Thyroid gland (tissue), 4 donors: ENCODE measurements around the gene CFAP58.

Experiments used
- POLR2A ChIP-seq, 2 donors: fragments of 450-650 bp; IDR thresholded peaks; one replicate each; pipeline ENCODE4 v1.6.1; 2017; ENCODE audit warnings: antibody characterized with exemption in 2 of 2, mild to moderate bottlenecking in 2 of 2, moderate library complexity in 1 of 2
- TF ChIP-seq, protein P1 (sequence below), 6 experiments: fragments of 200-600 bp in 3 of 6; fragments of 450-650 bp in 3 of 6; sonication (generic) in 3 of 6; IDR thresholded peaks; one replicate each; pipeline ENCODE4 v1.5.1; 2016 to 2019; ENCODE audit warnings: antibody characterized with exemption in 6 of 6, mild to moderate bottlenecking in 2 of 6, inconsistent platforms in 1 of 6, moderate library complexity in 1 of 6

GRCh38 chr10:104348601-104349000, 5.0 kb upstream of the CFAP58 start:
- TF ChIP-seq POLR2A (IDR thresholded peaks at IDR 0.05): no peak
- TF ChIP-seq, protein P1, sequence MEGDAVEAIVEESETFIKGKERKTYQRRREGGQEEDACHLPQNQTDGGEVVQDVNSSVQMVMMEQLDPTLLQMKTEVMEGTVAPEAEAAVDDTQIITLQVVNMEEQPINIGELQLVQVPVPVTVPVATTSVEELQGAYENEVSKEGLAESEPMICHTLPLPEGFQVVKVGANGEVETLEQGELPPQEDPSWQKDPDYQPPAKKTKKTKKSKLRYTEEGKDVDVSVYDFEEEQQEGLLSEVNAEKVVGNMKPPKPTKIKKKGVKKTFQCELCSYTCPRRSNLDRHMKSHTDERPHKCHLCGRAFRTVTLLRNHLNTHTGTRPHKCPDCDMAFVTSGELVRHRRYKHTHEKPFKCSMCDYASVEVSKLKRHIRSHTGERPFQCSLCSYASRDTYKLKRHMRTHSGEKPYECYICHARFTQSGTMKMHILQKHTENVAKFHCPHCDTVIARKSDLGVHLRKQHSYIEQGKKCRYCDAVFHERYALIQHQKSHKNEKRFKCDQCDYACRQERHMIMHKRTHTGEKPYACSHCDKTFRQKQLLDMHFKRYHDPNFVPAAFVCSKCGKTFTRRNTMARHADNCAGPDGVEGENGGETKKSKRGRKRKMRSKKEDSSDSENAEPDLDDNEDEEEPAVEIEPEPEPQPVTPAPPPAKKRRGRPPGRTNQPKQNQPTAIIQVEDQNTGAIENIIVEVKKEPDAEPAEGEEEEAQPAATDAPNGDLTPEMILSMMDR (IDR thresholded peaks at IDR 0.05): no peak
